Kidney epithelial cell (primary cell): ENCODE data around the gene P2RY6. TPM values are rescaled to one million over a fixed set of nuclear protein-coding genes. Genes with fewer than 3 reads are reported as not detected.
"Not testable (repeated sequence)": the region's sequence is repeated elsewhere in the genome, so short reads cannot be mapped to it uniquely, and the experiment has no call there.

Experiments
- DNase-seq: peaks from one replicate; pipeline ENCODE4 v3.0.0-alpha.2; 2010; ENCODE audit warnings: low read depth
- H3K27me3 ChIP-seq: 2 replicates; pipeline ENCODE4 v1.6.0; 2011; ENCODE audit warnings: low read length; ENCODE audit not compliant: control insufficient read depth, insufficient read depth
- H3K36me3 ChIP-seq: 2 replicates; pipeline ENCODE4 v1.5.1; 2011; ENCODE audit warnings: low read length; ENCODE audit not compliant: control insufficient read depth, insufficient read depth
- H3K4me3 ChIP-seq: 2 replicates; pipeline ENCODE4 v1.5.1; 2011; ENCODE audit warnings: low read depth, mild to moderate bottlenecking, control low read depth, low read length
- total RNA-seq: library from RNA; depleted of rRNA; stranded (reverse); fragments of >200 nt; gene quantifications from 2 replicates; pipeline ENCODE4 v1.2.3, GENCODE V29; 2015
- TF ChIP-seq, protein P1 (sequence below): IDR thresholded peaks from 2 replicates; pipeline ENCODE4 v1.5.1; 2011; ENCODE audit warnings: mild to moderate bottlenecking, moderate library complexity, low read length, control low read depth, inconsistent platforms; ENCODE audit not compliant: insufficient read depth, poor library complexity, severe bottlenecking

Gene P2RY6
- total RNA-seq, 1 donor from 2014 or later = 6.1 TPM

- no peaks in the 10 kb centered on the region for H3K27me3 ChIP-seq
- no peak overlapping the region for H3K4me3 ChIP-seq
- DNase-seq = no peak
- TF ChIP-seq, protein P1, sequence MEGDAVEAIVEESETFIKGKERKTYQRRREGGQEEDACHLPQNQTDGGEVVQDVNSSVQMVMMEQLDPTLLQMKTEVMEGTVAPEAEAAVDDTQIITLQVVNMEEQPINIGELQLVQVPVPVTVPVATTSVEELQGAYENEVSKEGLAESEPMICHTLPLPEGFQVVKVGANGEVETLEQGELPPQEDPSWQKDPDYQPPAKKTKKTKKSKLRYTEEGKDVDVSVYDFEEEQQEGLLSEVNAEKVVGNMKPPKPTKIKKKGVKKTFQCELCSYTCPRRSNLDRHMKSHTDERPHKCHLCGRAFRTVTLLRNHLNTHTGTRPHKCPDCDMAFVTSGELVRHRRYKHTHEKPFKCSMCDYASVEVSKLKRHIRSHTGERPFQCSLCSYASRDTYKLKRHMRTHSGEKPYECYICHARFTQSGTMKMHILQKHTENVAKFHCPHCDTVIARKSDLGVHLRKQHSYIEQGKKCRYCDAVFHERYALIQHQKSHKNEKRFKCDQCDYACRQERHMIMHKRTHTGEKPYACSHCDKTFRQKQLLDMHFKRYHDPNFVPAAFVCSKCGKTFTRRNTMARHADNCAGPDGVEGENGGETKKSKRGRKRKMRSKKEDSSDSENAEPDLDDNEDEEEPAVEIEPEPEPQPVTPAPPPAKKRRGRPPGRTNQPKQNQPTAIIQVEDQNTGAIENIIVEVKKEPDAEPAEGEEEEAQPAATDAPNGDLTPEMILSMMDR = peak; percentile 1
- no peaks in the 10 kb centered on the region for H3K36me3 ChIP-seq
Observed at GRCh38 chr11:73227571-73228211, 44.4 kb upstream of the P2RY6 start.

GRCh38 chr11:73228268-73229134 is 43.6 kb upstream of the P2RY6 start:
- no peak for DNase-seq
- H3K36me3 ChIP-seq = no peaks in the 10 kb centered on the region
- TF ChIP-seq, protein P1 = no peak
- no peak overlapping the region for H3K4me3 ChIP-seq
- no peaks in the 10 kb centered on the region for H3K27me3 ChIP-seq

GRCh38 chr11:73229321-73229895 is 42.7 kb upstream of the P2RY6 start:
- TF ChIP-seq, protein P1 = no peak
- no peak for DNase-seq
- no peak overlapping the region for H3K4me3 ChIP-seq

DNA sequence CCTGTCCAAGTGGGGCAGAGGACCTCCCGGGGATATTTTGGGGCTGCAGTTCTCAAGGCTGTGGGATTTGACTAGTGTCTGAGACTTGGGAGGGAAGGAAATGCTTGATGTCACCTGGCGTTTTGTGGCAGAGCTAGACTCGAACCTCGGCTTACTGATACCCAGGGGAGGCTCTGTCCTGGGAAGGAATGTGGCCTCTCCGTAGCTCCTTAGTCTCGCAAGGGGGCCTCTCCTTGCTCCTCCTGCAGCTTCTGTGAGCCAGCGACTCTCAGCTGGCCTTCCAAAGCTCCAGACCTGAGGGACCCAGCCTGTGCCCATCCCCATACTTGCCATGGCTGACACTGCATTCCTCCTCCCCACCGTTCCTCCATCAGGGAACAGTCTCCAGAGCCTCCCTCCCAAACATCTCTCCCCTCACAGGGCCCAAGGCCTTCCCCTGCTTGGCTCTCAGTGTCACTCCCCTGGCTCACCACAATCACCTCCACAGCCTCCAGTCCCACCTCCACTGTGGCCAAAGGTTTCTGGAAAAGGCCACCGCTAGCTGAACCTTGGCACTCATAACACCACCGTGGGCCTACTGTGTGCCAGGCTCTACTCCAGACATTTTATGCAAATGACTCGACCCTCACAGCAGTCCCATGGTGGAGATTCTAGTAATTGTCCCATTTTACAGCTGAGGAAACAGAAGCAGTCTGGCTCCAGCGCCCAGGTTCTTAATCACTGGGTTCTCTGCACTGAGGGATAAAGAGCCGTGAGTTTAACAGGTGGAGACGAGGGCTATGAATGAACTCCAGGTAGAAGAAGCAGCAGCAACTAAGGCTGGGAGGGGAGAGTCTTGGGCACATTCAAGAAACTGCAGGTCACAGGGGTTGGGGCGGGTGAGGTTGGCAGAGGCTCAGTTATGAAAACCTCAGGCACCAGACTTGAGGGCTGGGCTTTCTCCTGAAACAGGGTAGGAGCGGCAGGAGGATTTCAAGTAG is 42.0 kb upstream of the P2RY6 start:
- DNase-seq = no peak
- TF ChIP-seq, protein P1 = no peak
- H3K27me3 ChIP-seq = no peaks in the 10 kb centered on the region

More at GRCh38 chr11:73229321-73229895, 42.7 kb upstream of the P2RY6 start:
- no peaks in the 10 kb centered on the region for H3K27me3 ChIP-seq
- no peaks in the 10 kb centered on the region for H3K36me3 ChIP-seq

GRCh38 chr11:73230931-73231330 is 41.2 kb upstream of the P2RY6 start:
- TF ChIP-seq, protein P1 = no peak
- Histone ChIP-seq H3K27me3 (no peaks in the 10 kb centered on the region), H3K4me3 (no peak overlapping the region), H3K36me3 (no peaks in the 10 kb centered on the region)
- no peak for DNase-seq

More for the DNA sequence above, 42.0 kb upstream of the P2RY6 start:
- no peak overlapping the region for H3K4me3 ChIP-seq
- no peaks in the 10 kb centered on the region for H3K36me3 ChIP-seq

- DNase-seq, H3K36me3 ChIP-seq, H3K4me3 ChIP-seq, H3K27me3 ChIP-seq: not testable (repeated sequence)
Observed at GRCh38 chr11:73232487-73232886, 39.7 kb upstream of the P2RY6 start.
